ENCODE measurements around the gene SORL1-AS1.

Gene SORL1-AS1

GRCh38 chr11:121456816-121457431, 4.2 kb upstream of the SORL1-AS1 start:
- Mint-ChIP-seq H3K36me3 (ENCODE audit: low read depth) (peaks cover 38% of the 10 kb centered on the region), H3K27ac (no peak overlapping the region)
- intact Hi-C loops (cut with micrococcal nuclease), result no loop called here

GRCh38 chr11:121456151-121456550, 3.4 kb upstream of the SORL1-AS1 start:
- Mint-ChIP-seq H3K27ac (peak overlapping the region; percentile 24), H3K9me3 (no peaks in the 10 kb centered on the region), H3K27me3 (ENCODE audit: insufficient read depth) (no peaks in the 10 kb centered on the region), H3K4me3 (peak overlapping the region; percentile 50), H3K4me1 (ENCODE audit: low read depth) (peaks cover 85% of the 10 kb centered on the region), H3K36me3 (ENCODE audit: low read depth) (peaks cover 35% of the 10 kb centered on the region)
- DNase-seq (ENCODE audit: low spot score), result no peak
- intact Hi-C loops (cut with micrococcal nuclease), result no loop called here

More at GRCh38 chr11:121456816-121457431, 4.2 kb upstream of the SORL1-AS1 start:
- Mint-ChIP-seq H3K4me1 (ENCODE audit: low read depth) (peaks cover 89% of the 10 kb centered on the region), H3K9me3 (no peaks in the 10 kb centered on the region), H3K27me3 (ENCODE audit: insufficient read depth) (no peaks in the 10 kb centered on the region), H3K4me3 (peak overlapping the region; percentile 25)
- DNase-seq (ENCODE audit: low spot score), result no peak

GRCh38 chr11:121455115-121455514, 2.3 kb upstream of the SORL1-AS1 start:
- peaks cover 32% of the 10 kb centered on the region for H3K36me3 Mint-ChIP-seq (ENCODE audit: low read depth)
- DNase-seq (ENCODE audit: low spot score), result no peak
- no peaks in the 10 kb centered on the region for H3K27me3 Mint-ChIP-seq (ENCODE audit: insufficient read depth)
- H3K4me3 Mint-ChIP-seq, result peak overlapping the region; percentile 1
- H3K9me3 Mint-ChIP-seq, result no peaks in the 10 kb centered on the region
- peaks cover 90% of the 10 kb centered on the region for H3K4me1 Mint-ChIP-seq (ENCODE audit: low read depth)
- intact Hi-C loops (cut with micrococcal nuclease), result no loop called here
- no peak overlapping the region for H3K27ac Mint-ChIP-seq

GRCh38 chr11:121453589-121454299, 977 bp upstream of the SORL1-AS1 start:
- Mint-ChIP-seq H3K4me1 (ENCODE audit: low read depth) (peaks cover 90% of the 10 kb centered on the region), H3K9me3 (no peaks in the 10 kb centered on the region), H3K27ac (peak overlapping the region; percentile 92), H3K36me3 (ENCODE audit: low read depth) (peaks cover 26% of the 10 kb centered on the region), H3K4me3 (peak overlapping the region; percentile 75), H3K27me3 (ENCODE audit: insufficient read depth) (no peaks in the 10 kb centered on the region)
- intact Hi-C loops (cut with micrococcal nuclease), result loop anchor here (1.0 to 5.0 kb wide), 4 partner anchors 35 to 161 kb away; partner anchors contain the start of gene SC5D
- DNase-seq (ENCODE audit: low spot score), result no peak

- intact Hi-C loops (cut with micrococcal nuclease), result loop anchor here (1.0 to 5.0 kb wide), 8 partner anchors 9 to 203 kb away; partner anchors contain the start of gene SC5D
- H3K4me3 Mint-ChIP-seq, result peak within 1 kb of the TSS; percentile 94
- H3K36me3 Mint-ChIP-seq (ENCODE audit: low read depth), result peaks cover 20% of the 10 kb centered on the region
- H3K9me3 Mint-ChIP-seq, result no peaks in the 10 kb centered on the region
- H3K27me3 Mint-ChIP-seq (ENCODE audit: insufficient read depth), result no peaks in the 10 kb centered on the region
- peaks cover 88% of the 10 kb centered on the region for H3K4me1 Mint-ChIP-seq (ENCODE audit: low read depth)
- peak within 1 kb of the TSS; percentile 92 for H3K27ac Mint-ChIP-seq
- peak; percentile 61 for DNase-seq (ENCODE audit: low spot score)
Observed at GRCh38 chr11:121451986-121452608, 670 bp downstream of the SORL1-AS1 start, which contains the start of gene SORL1. SORL1 (plus strand) TSS chr11:121452314; CDS start chr11:121452332, 18 bp downstream.

- no peak for DNase-seq (ENCODE audit: low spot score)
- H3K27me3 Mint-ChIP-seq (ENCODE audit: insufficient read depth), result no peaks in the 10 kb centered on the region
- peaks cover 18% of the 10 kb centered on the region for H3K36me3 Mint-ChIP-seq (ENCODE audit: low read depth)
- H3K4me3 Mint-ChIP-seq, result peak overlapping the region; percentile 65
- peak overlapping the region; percentile 55 for H3K27ac Mint-ChIP-seq
- peaks cover 87% of the 10 kb centered on the region for H3K4me1 Mint-ChIP-seq (ENCODE audit: low read depth)
- intact Hi-C loops (cut with micrococcal nuclease), result loop anchor here (1.0 to 5.0 kb wide), 3 partner anchors 8 to 203 kb away; no protein-coding TSS in a partner anchor
- H3K9me3 Mint-ChIP-seq, result no peaks in the 10 kb centered on the region
Observed at GRCh38 chr11:121451178-121451985, 1.4 kb downstream of the SORL1-AS1 start.

GRCh38 chr11:121450401-121450800, 2.4 kb downstream of the SORL1-AS1 start:
- H3K27me3 Mint-ChIP-seq (ENCODE audit: insufficient read depth), result no peaks in the 10 kb centered on the region
- H3K9me3 Mint-ChIP-seq, result no peaks in the 10 kb centered on the region
- H3K27ac Mint-ChIP-seq, result peak overlapping the region; percentile 55
- no peak for DNase-seq (ENCODE audit: low spot score)
- intact Hi-C loops (cut with micrococcal nuclease), result loop anchor here (2.0 to 5.0 kb wide), 2 partner anchors 87 to 202 kb away; no protein-coding TSS in a partner anchor
- peak overlapping the region; percentile 65 for H3K4me3 Mint-ChIP-seq
- peaks cover 22% of the 10 kb centered on the region for H3K36me3 Mint-ChIP-seq (ENCODE audit: low read depth)
- H3K4me1 Mint-ChIP-seq (ENCODE audit: low read depth), result peaks cover 87% of the 10 kb centered on the region

- peaks cover 18% of the 10 kb centered on the region for H3K36me3 Mint-ChIP-seq (ENCODE audit: low read depth)
Observed at GRCh38 chr11:121449626-121450025, 3.1 kb downstream of the SORL1-AS1 start.

GRCh38 chr11:121449123-121449522, 3.6 kb downstream of the SORL1-AS1 start:
- H3K36me3 Mint-ChIP-seq (ENCODE audit: low read depth), result peaks cover 21% of the 10 kb centered on the region
- no peak for DNase-seq (ENCODE audit: low spot score)
- intact Hi-C loops (cut with micrococcal nuclease), result loop anchor here (2.0 kb wide), 2 partner anchors 46 to 130 kb away; no protein-coding TSS in a partner anchor
- no peaks in the 10 kb centered on the region for H3K27me3 Mint-ChIP-seq (ENCODE audit: insufficient read depth)
- peak overlapping the region; percentile 92 for H3K27ac Mint-ChIP-seq
- H3K9me3 Mint-ChIP-seq, result no peaks in the 10 kb centered on the region
- H3K4me1 Mint-ChIP-seq (ENCODE audit: low read depth), result peaks cover 87% of the 10 kb centered on the region
- peak overlapping the region; percentile 73 for H3K4me3 Mint-ChIP-seq

More at GRCh38 chr11:121449626-121450025, 3.1 kb downstream of the SORL1-AS1 start:
- intact Hi-C loops (cut with micrococcal nuclease), result loop anchor here (2.0 to 5.0 kb wide), 4 partner anchors 45 to 201 kb away; no protein-coding TSS in a partner anchor
- DNase-seq (ENCODE audit: low spot score), result no peak
- Mint-ChIP-seq H3K4me1 (ENCODE audit: low read depth) (peaks cover 87% of the 10 kb centered on the region), H3K4me3 (peak overlapping the region; percentile 53), H3K27me3 (ENCODE audit: insufficient read depth) (no peaks in the 10 kb centered on the region), H3K27ac (peak overlapping the region; percentile 74), H3K9me3 (no peaks in the 10 kb centered on the region)

GRCh38 chr11:121448431-121448941, 4.3 kb downstream of the SORL1-AS1 start:
- Mint-ChIP-seq H3K36me3 (ENCODE audit: low read depth) (peaks cover 23% of the 10 kb centered on the region), H3K27me3 (ENCODE audit: insufficient read depth) (no peaks in the 10 kb centered on the region), H3K27ac (peak overlapping the region; percentile 92), H3K4me3 (peak overlapping the region; percentile 73), H3K9me3 (no peaks in the 10 kb centered on the region), H3K4me1 (ENCODE audit: low read depth) (peaks cover 87% of the 10 kb centered on the region)
- DNase-seq (ENCODE audit: low spot score), result no peak
- intact Hi-C loops (cut with micrococcal nuclease), result loop anchor here (1.0 to 2.0 kb wide), 3 partner anchors 46 to 130 kb away; no protein-coding TSS in a partner anchor

GRCh38 chr11:121448011-121448410, 4.8 kb downstream of the SORL1-AS1 start:
- Mint-ChIP-seq H3K4me3 (peak overlapping the region; percentile 73), H3K36me3 (ENCODE audit: low read depth) (peaks cover 23% of the 10 kb centered on the region), H3K27ac (peak overlapping the region; percentile 92), H3K4me1 (ENCODE audit: low read depth) (peaks cover 82% of the 10 kb centered on the region), H3K27me3 (ENCODE audit: insufficient read depth) (no peaks in the 10 kb centered on the region), H3K9me3 (no peaks in the 10 kb centered on the region)
- DNase-seq (ENCODE audit: low spot score), result no peak
- intact Hi-C loops (cut with micrococcal nuclease), result loop anchor here (1.0 to 2.0 kb wide), 3 partner anchors 47 to 129 kb away; no protein-coding TSS in a partner anchor

- peaks cover 23% of the 10 kb centered on the region for H3K36me3 Mint-ChIP-seq (ENCODE audit: low read depth)
- DNase-seq (ENCODE audit: low spot score), result no peak
- intact Hi-C loops (cut with micrococcal nuclease), result no loop called here
- no peak overlapping the region for H3K4me3 Mint-ChIP-seq
- no peaks in the 10 kb centered on the region for H3K27me3 Mint-ChIP-seq (ENCODE audit: insufficient read depth)
- H3K27ac Mint-ChIP-seq, result peak overlapping the region; percentile 51
- H3K9me3 Mint-ChIP-seq, result no peaks in the 10 kb centered on the region
- H3K4me1 Mint-ChIP-seq (ENCODE audit: low read depth), result peaks cover 76% of the 10 kb centered on the region
Observed at GRCh38 chr11:121446752-121447156, 6.0 kb downstream of the SORL1-AS1 start.

Data from activated T-helper 1 cell treated with anti-CD3 and anti-CD28 coated beads, Interleukin-12 subunit alpha, Interleukin-12 subunit beta, Interleukin-2, Interleukin-4 antibody, amounts not matched to agents 30 ng/mL and 10 ng/mL and 1 ng/mL, durations not matched to agents 14 hours and 24 hours and 36 hours (primary cell).